Endometrium (tissue), 2 donors: ENCODE data around the gene RGPD8.
"Not testable (repeated sequence)": the region's sequence is repeated elsewhere in the genome, so short reads cannot be mapped to it uniquely, and the experiment has no call there.

ENCODE experiments used
- FAIRE-seq: peaks from 2 replicates; lab custom pipeline; 2012; peaks lifted over from hg19 to GRCh38; lab: Jason Lieb, UNC
- donor health status: control.
- donor health status: control.

RGPD8 gene

DNA sequence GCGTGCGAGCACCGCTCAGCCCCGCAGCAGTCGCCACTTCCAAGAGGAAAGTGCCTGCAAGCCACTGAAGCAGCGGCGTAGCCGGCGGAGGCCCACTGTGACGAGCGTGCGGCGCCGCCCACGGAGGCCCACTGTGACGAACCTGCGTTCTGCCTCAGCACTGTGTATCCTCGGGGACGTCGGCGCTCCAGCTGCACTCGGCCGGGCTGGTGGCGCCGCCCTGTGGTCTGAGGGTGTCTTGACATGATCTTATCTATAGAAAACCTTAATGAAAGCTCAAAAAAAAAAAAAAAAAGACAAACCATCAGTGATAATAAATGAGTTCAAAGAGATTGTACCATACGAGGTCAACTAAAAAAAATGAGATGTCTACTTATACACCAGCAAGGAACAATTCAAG lies at the start of gene RGPD8:
Gene RGPD8 (minus strand): TSS at position 166 of the 400 bp plus-strand sequence. CDS start 192 bp downstream, outside the sequence.
- FAIRE-seq = peak; percentile 99

DNA sequence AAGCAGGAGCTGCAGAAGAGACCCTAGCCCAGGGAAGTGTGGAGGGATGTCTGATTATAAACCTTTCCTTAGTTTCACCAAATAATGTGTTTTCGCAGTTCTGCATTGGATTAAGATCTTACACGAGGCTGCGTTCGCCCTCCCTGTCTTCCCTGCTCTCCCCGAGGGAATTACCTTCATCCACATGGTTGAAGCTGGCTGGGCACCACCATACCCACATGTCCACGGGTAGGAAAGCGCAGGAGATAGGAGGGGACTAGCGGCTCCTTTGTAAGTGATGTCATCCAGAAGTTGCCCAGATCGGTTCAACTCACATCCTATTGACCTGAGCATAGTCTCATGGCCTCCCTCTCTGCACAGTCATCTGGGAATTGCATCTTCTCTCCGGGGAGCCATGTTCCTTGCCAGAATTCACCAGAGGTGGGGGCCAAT lies 49.6 kb upstream of the RGPD8 start:
- FAIRE-seq = no peak

DNA sequence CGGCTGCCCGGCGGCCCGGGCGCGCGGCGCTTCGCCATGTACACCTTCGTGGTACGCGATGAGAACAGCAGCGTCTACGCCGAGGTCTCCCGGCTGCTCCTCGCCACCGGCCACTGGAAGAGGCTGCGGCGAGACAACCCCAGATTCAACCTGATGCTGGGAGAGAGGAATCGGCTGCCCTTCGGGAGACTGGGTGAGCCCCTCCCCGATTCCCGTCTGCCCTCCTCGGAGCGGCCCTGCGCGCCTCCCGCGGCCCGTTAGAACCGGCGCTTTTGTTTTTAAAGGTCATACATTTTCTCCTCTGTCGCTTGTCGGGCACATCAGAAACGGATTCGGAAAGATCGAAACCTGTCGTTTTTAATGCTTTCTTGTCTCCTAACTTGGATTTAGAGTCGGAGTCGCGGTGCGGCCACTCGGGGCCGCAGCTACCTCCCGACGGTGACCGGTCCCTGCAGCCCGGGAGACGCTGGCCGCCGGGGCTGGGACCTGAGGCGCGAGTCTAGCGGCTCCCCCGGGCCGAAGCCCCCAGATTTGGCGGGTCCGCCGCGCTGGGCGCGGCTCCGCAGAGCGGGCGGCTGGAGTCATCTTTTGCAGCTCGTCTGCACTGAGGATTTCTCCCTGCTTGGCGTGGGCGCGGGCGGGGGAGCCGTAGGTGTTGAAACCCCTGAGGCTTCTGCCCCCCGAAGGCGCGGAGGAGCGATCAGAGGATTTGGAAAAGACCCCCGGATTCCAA lies 49.0 kb upstream of the RGPD8 start:
- no peak for FAIRE-seq

DNA sequence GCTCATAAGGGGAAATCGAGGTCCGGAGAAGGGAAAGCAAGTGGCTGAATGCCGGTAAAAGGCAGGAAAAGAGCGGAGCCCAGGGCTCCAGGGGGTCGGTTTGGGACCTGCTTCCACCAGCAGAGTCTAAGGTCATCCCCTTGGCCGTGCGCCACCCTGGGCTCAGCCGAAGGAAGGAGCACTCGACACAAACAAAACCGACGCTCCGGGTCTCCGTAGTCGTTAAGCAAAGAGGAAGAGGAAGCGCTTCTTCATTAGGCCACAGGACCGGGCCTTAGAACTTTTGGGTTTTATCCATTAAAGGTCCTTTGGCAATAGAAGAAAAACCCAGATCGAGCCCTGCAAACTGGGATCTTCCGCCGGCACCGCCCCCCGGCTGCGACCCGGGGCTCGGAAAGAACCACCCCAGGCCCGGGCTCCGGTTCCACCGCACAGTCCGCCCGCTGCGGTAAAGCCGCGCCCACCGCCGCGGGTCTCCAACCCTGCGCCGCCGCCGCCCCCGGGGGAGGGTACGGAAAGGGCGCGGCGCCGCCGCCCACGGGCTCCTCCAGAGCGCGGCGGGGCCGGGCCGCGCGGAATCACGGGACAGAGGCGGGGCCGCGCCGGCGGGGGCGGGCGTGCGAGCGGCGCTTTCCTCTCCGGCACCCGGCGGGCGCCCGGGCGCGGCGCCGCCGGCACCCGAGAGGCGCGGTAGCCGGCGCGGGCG lies 48.2 kb upstream of the RGPD8 start, which contains the start of gene TTL:
Gene TTL (plus strand): TSS at position 629 of the 706 bp plus-strand sequence. CDS start 189 bp downstream, outside the sequence.
- no peak for FAIRE-seq

DNA sequence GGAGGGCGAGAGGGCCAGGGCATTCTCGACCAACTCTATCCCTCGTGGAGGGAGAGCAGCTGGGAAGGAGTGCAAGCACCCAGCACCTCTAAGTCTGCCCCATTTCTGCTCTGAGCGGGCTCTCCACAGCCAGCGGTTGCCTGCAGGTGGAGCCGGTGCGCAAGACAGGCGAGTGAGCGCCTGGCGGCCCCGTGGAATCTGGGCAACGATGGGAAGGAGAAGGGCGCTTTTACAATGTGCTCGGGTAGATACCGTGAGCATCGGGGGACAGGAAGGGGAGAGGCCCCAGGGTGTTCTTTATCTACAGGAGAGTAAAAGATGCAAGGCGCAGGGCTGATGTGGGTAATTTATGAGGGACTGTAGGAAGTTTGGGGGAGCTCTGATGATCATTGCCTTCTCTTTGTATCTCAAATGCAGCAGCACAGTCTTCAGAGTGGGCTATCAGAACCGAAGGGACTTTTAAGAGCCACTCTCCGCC lies 47.6 kb upstream of the RGPD8 start:
- no peak for FAIRE-seq

DNA sequence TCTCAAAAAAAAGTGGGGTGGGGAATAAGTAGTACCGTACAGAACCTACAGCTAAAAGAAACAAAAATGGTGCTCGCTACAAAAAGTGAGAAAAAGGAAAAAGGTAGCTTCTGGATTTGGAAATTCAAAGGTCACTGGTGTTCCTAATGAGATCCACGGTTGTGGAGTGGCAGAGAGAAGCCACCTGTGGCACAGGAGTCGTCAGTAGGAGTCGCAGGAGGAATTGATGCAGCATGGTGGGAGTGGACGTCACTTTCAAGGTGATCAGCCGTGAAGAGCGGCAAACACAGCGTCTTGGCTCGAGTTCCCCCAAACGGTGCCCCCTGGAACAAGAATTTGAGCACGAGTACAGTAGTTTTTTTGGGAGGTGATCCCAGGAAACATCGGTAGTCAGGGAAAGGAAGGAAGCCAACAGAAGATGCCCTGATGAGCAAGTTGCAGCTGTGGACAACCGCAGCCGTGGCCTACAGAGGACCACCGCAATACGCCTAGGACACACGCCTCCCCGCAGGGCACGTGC lies 47.1 kb upstream of the RGPD8 start:
- no peak for FAIRE-seq

DNA sequence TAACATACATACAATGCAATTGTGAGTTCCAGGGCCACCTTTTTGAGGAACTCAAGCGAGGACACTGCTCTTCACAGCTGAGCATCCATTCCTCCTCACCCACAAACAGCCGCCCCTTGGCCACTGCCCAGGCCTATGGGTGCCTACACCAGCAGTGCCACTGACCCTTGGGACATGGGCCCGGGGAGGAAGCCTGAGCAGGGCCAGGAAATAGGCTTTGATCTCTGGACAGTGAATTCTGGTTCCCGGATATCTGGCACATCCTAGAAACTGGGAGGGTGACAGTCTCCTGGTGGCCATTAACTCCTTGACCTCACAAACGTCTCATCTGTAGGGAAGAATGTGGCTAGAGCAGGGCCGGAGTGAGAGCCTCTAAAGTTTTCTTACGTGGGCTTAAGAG lies 43.0 kb upstream of the RGPD8 start:
- no peak for FAIRE-seq

DNA sequence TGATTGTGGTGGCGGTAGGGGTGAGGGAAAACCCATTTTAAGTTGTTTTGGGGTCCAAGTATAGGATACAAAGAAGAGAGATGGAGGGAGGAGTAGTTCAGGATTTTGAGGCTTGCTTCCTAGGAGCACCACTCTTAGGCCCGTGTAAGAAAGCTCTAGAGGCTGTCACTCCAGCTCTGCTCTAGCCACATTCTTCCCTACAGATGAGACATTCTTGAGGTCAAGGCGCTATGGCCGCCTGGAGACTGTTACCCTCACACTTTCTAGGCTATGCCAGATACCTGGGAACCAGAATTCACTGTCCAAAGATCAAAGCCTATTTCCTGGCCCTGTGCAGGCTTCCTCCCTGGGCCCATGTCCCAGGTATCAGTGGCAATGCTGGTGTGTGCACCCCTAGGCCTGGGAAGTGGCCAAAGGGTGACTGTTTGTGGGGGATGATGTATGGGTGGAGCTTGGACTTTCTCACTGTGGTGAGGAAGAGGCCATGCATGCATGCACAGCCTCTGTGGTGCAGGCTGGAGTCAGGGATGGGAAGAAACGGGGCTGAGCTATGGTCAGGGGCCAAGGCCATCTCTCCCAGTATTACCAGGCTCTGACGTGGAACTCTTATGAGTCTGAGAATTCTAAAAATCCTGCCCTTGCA lies 41.5 kb upstream of the RGPD8 start:
- FAIRE-seq = no peak

DNA sequence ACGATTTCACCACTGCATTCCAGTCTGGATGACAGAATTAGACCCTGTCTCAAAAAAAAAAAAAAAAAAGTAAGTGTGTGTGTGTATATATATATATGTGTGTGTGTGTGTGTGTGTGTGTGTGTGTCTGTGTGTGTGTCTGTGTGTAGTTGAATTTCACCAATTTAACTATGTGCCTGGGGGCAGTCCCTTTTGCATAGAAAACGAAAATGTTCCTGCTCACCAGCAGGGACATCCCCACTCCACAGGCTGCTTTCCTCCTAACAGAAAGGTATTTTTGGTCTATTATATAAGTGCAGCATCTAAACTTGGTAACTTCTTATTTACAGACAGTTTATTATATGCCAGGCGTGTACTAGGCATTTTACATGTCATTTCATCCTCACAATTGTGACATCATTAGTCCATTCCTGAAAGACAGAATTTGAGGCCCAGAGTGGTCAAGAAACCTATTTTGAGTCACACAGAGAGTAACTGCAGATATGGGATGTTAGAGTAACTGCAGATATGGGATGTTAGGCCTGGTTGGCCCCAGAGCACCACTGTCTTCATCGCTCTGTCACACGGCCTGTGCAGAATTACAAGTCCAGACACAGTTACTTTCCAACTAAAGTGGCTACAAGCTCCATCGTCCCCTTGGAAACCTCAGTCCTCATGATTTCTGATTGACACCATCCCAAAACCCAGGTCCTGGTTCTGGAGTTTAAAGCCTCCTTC lies 39.3 kb upstream of the RGPD8 start:
- FAIRE-seq = no peak

DNA sequence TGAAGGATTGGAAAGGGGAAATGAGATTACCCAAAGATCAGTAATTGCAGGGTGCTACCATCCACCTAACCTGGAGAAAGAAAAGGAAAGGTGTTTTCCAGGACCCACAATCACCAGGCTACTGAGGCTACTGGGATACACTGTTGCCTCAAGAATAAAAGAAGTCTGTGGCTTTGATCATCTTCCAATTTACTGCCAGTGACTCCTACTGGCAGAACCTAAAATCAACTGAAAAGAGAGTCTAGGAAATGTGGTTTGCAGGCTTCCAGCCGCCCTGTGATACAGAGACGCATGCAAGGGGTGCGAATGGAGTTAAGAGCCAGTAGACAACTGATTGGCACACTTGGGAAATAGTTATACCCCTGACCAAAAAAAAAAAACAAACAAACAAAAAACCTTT lies 31.9 kb upstream of the RGPD8 start:
- no peak for FAIRE-seq

DNA sequence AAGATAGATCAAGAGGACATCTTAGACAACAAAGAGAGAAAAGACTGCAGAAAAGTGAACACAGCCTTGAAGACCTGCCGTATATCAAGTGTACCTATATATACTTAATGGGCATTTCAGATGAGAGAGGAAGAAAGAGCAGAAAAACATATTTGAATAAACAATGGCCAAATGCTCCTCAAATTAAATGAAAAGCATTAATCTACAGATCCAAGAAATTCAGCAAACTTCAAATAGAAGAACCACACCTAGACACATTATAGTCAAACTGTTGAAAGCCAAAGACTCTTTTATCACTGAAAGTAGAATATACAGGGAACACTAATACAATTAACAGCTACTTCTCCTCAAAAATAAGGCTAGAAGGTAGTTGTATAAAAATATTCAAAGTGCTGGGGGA lies 29.8 kb upstream of the RGPD8 start:
- no peak for FAIRE-seq

DNA sequence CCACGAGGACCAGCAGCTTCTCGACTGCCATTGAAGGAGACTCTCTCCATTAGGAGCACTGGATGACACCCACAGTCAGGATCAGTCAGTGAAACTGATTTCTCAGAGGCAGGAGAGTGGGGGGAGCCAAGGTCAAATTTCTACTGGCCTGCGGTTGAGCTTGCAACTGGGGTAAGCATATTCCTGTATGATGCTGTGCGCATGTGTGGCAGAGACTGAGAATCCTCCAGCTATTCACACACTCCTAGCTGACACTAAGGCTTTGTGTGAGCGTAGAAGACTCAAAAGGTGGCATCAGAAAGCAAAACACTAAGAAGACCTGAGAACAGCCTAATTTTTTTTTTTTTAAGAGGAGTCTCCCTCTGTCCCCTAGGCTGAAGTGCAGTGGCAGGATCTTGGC lies 28.7 kb upstream of the RGPD8 start:
- FAIRE-seq = no peak

DNA sequence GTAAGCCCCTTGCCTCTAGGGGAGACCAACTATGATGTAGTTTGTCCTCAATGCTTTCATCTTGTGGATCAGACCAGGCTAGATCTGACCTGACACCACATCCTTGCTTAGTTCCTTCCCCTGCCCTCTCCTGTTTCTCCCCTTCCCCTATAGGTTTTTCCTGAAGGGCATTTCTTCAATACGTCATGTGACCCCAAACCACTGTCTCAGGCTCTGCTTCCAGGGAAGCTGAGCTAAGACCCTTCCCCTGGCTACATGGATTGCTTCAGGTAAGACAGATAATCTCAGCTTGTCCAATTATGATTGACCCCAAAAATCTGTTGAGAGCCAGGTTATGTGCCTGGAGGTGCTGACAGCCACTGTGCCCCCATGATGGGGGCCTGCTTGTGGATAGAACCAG lies 25.9 kb upstream of the RGPD8 start:
- no peak for FAIRE-seq

DNA sequence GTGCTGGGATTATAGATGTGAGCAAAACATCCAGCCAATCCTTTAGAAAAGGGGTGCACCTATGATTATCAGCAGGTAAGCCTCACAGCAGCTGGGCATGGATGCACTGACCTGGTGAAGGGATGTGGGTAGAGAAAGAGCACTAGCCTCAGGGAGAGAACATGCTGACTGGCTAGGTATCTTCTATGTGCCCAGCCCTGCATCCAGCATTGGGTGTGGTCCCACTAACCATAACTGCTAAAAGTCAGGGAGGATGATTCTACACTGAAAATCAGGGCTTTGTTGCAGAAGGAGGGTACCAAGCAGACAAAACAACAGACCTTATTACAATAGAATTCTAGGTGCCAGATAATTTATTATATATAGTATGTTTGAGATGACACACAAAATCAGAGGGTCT lies 21.1 kb upstream of the RGPD8 start:
- no peak for FAIRE-seq

DNA sequence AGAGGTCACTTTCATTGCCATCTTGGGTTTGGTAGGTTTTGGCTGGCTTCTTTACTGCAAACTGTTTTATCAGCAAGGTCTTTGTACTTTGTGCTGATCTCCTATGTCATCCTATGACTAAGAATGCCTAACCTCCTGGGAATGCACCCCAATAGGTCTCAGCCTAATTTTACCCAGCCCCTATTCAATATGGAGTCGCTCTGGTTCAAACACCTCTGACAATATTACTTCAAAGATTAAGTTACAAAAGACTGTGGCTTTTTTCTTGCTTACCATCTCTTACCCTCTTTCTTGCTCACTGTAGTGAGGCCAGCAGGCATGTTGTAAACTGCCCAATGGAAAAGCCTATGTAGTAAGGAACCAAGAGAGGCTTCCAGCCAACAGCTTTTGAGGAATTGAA lies 17.9 kb upstream of the RGPD8 start:
- FAIRE-seq = no peak

DNA sequence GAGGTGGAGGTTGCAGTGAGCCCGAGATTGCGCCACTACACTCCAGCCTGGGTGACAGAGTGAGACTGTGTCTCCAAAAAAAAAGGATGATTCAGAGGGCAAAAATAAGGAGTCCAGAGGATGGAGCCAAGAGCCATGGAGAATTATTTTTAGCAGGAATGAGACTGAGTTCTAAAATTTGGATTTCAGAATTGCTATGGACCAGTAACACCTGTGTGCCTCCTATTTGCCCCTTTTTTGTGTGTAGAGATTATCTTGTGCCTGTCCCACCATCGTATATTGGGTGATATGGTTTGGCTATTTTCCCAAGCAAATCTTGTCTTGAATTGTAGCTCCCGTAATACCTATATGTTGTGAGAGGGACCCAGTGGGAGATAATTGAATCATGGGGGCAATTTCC lies 16.4 kb upstream of the RGPD8 start:
- FAIRE-seq = no peak

DNA sequence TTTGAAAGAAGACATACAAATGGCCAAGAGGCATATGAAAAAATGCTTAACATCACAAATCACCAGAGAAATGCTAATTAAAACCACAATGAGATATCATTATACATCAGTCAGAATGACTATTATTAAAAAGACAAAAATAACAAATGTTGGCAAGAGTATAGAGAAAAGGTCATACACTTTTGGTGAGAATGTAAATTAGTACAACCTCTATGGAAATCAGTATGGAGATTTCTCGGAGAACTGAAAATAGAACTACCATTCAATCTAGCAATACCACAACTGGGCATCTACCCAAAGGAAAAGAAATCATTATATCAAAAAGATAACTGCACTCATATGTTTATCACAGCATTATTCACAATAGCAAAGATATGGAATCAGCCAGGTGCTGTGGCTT lies 10.8 kb upstream of the RGPD8 start:
- not testable (repeated sequence) for FAIRE-seq

DNA sequence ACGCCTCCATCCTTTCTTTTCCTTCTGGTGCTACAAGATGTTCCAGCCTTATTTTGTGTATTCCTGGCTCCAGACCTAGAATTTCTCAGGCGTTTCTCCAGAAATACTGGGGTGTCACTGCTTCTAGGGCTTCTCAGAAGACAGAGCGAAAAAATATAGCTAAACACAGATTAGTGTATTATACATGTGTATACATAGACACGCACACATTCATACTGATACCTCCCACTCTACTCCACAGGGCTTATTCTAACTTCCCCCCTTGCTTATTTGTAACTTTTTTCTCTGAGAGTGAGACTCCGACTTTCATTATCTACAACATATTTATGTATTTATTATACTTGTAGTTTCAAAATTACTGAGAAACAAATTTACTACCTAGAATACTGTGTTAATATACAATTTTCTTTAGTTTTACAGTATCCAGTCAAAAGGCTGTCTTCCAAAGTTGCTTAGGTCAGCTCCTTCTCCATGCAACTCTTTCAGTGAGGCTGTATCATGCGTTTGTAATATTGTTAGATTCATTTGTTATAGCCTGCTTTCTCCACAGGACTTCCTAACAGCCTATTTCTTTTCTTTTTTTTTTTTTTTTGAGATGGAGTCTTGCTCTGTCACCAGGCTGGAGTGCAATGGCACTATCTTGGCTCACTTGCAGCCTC lies 5.3 kb upstream of the RGPD8 start:
- FAIRE-seq = not testable (repeated sequence)

DNA sequence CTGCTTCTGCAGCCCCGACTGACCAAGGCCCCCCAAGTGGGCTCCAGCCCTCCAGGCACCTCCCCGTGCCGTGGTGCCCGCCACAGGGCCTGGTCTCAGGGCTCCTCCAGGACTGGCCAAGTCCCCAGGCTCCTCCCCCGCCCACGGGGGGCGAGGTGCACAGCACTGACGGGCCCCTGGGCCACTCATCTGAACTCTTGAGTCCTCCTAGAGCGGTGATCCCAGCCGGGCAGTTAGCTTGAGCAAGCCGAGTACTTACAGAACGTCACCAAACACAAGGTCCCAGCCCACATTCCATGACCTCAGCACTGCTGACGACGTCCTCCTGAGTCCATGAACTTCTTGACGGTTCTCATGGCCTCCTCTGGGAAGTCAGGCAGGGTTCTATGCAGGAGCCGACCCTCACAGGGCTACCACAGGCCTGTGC lies 4.0 kb upstream of the RGPD8 start:
- FAIRE-seq = not testable (repeated sequence)

DNA sequence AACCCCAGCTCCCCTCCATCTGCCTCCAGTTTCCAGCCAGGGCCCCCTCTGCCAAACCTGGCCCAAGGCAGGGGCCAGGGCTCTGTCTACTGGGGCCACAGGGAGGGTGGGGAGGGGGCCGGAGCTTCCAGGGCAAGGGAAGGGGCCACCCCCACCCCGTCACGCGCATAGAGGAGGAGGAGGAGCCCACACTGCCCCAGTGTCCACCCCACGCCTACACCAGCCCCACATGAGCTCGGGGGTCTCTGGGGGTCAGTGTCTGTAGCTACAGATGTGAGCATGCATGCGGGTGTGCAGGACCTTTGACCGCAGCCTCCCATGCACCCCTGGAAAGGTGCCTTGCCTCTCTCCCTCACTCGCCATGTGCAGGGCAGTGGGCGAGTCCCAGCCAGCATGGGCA lies 3.5 kb upstream of the RGPD8 start:
- not testable (repeated sequence) for FAIRE-seq

DNA sequence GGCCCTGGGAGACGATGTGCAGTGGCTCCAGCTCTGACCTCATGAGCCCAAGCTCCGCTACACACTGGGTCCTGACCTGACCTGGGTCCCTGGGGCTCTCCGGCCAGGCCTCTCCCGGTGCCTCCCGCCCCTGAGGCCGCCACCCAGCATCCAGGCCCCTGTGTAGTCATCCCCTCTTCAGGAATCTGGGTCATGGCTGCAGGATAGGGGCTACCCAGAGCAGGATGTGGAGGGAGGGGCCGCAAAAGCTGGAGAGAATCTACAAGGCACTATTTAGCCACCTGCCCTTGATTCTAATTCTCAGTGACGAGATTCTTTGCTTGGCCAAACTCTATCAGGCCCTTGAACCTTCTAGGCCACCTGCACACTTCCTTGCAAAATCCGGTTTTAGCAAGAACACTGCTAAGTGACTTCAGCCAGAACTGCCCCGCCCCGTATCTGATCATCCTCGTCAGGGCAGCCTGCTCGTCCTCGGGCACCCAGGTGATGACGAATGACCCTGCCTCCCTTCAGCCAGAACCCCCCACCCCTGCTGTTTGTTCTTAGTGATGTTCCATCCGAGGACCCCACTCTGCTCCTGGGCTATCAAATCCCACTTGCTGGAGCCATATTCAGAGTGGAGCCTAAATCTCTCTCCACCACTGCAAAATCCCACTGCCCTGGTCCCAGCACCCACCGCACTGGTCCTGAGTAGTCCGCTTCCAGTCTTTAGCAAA lies 2.4 kb upstream of the RGPD8 start:
- not testable (repeated sequence) for FAIRE-seq
